Activated naive CD4-positive, alpha-beta T cell (primary cell): Measurements from ENCODE around the gene TRAF7.

Experiments used
- DNase-seq, 4 experiments: peaks; one replicate each; lab custom pipeline; 2025; lab: John Stamatoyannopoulos, UW

The TRAF7 gene

DNA sequence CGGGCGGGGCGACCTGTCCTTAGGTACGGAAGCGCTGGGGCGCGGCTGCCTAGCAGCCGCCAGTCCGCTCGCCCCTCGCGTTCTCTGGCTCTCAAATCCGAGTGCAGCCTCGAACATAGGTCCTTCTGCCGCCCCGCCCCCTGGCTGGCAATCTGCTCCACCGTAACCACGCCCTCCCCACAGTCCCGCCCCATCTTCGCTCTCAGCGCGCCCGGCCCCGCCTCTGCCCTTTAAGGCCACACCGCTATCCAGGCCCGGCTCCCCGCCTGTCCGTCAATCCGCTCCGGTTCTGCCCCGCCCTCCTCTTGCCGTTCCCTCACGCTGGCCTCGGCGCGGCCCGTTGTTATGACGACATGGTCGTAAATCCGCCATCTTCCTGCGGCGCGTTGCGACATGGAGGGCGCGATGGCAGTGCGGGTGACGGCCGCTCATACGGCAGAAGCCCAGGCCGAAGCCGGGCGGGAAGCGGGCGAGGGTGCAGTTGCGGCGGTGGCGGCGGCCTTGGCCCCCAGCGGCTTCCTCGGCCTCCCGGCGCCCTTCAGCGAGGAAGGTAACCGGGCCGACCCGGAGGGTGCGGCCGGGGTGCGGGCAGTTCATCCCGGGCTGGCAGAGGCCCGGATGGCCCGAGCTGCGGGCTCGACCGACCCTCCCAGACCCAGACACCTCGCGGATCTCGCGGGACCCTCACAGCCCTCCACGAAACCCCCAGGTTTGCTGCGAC is 67.8 kb downstream of the TRAF7 start, which contains the start of gene E4F1:
Gene E4F1 (plus strand): TSS at position 371 of the 721 bp plus-strand sequence. CDS start 23 bp downstream, at position 394.
- DNase-seq: peak; percentile 96 to 98 (median 98)

DNA sequence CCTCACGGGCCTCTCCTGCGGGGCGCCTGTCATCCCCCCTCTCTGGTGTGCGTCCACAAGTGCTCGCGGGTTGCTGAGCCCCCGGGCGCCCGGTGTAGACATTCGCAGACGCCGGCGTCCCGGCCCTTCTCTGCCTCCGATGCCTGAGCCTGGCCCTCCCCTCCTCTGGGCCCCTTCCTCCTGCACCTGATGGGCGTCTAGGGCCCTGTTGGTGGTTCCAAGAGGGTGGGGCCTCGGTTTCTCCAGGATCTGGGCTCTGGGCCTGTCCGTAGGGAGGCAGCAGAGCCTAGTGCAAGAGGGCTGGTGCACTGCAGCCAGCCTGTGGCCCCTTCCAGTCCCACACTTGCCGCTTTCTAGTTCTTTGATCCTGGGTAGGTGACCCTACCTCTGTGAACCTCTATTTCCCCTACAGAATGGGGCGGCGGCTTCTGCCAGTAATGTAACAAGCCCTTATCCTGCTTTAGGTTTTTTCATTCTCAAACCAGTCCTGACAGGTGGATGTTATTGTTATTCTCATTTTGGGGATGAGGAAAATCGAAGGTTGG is 68.4 kb downstream of the TRAF7 start:
- DNase-seq: peak in 1 of 4 experiments; percentile 28

DNA sequence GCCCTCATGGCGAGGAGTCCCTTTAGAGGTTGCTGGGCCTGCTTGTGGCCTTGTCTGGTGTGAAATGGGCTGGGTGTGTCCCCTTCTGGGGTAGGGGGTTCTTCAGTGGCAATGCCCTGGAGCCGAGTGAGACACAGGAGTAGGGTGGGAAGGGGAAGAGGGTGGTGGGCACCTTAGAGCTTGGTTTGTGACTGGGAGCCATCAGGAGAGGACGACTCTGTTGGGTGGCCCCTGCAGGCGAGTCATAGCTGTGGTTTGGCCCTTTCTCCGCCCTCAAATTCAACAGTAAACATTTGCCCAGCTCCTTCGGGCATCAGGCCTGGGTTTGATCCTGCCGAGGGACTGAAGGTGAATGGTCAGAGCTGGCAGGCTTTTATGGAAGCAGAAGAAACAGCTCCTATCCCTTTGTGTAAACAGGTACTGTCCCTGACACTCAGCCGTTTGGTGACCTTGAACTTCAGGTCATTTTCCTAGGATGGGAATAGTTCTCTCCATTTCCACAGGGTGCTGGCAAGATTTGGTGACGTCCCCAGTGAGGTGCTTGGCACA is 70.7 kb downstream of the TRAF7 start:
- no peak for DNase-seq

DNA sequence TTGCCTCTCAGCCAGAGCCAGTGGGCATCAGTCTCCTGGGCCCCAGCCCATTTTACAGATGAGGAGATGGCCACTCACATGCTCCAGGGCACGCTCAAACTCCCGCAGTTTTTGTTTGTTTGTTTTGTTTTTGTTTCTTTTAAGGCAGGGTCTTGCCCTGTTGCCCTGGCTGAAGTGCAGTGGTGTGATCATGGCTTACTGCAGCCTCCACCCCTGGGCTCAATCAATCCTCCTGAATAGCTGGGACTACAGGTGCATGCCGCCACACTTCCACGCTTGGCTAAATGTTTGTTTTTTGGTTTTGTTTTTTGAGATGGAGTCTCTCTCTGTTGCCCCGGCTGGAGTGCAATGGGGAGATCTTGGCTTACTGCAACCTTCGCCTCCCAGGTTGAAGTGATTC is 71.3 kb downstream of the TRAF7 start:
- DNase-seq: no peak
